C4-2B (cell line): ENCODE results near the gene NUDT12.

Source experiments
- H3K27ac ChIP-seq: fragments of 450-650 bp; 2 replicates; pipeline ENCODE4 v1.5.1; 2017
- ZFX ChIP-seq: fragments of 450-650 bp; IDR thresholded peaks from 2 replicates; pipeline ENCODE4 v1.6.1; 2017
- TF ChIP-seq, protein P1 (sequence below): fragments of 450-650 bp; conservative IDR thresholded peaks from 2 replicates; pipeline ENCODE4 v1.5.1; 2017; ENCODE audit warnings: mild to moderate bottlenecking

NUDT12 gene

GRCh38 chr5:103562453-103563157 lies at the start of gene NUDT12:
NUDT12 (minus strand) TSS chr5:103562789; CDS start chr5:103560248, 2,541 bp downstream.
- H3K27ac ChIP-seq = peak within 1 kb of the TSS; percentile 93
- TF ChIP-seq, protein P1, sequence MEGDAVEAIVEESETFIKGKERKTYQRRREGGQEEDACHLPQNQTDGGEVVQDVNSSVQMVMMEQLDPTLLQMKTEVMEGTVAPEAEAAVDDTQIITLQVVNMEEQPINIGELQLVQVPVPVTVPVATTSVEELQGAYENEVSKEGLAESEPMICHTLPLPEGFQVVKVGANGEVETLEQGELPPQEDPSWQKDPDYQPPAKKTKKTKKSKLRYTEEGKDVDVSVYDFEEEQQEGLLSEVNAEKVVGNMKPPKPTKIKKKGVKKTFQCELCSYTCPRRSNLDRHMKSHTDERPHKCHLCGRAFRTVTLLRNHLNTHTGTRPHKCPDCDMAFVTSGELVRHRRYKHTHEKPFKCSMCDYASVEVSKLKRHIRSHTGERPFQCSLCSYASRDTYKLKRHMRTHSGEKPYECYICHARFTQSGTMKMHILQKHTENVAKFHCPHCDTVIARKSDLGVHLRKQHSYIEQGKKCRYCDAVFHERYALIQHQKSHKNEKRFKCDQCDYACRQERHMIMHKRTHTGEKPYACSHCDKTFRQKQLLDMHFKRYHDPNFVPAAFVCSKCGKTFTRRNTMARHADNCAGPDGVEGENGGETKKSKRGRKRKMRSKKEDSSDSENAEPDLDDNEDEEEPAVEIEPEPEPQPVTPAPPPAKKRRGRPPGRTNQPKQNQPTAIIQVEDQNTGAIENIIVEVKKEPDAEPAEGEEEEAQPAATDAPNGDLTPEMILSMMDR = no peak
- no peak for TF ChIP-seq ZFX

DNA sequence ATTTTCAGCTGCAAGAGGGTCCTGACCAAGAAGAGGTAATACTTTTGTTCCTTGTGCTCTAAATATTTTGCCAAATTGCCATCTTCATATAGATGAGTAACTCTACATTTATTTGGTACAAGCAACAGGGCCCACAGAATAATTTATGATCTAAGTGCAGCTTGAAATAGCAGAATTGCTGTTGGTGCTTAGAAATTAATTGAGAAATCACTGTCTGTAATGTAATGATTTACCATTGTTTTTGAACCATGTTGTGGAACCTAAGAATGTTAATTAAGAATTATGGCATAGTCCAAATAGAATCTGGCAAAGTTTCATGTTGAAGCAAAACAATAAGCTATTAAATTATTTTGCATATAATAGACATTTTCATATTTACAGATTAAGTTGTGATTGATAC lies 44.8 kb upstream of the NUDT12 start:
- TF ChIP-seq, protein P1 = no peak
- TF ChIP-seq ZFX = no peak
- no peak overlapping the region for H3K27ac ChIP-seq

DNA sequence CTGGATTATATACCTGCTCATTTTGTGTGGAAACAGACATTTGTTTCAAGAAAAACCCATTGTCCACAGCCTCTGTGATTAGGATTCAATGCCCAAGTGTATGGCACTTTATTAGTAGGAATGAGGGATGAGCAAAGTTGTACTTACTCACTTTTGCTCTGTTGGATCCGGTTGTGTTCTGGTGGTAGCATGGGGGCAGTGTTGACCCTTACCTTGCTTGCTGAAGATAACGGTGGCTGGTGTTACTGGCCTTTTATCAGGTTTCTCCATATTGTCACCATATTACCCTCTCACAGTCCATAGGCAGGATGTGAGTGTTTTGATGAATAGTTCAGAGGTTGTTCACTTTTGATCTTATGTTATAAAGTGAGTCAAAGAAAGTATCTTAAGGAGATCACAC lies 42.7 kb upstream of the NUDT12 start:
- no peak overlapping the region for H3K27ac ChIP-seq
- TF ChIP-seq, protein P1 = no peak
- TF ChIP-seq ZFX = no peak

GRCh38 chr5:103602438-103602837 lies 39.8 kb upstream of the NUDT12 start:
- H3K27ac ChIP-seq = no peak overlapping the region
- no peak for TF ChIP-seq ZFX
- TF ChIP-seq, protein P1 = no peak

GRCh38 chr5:103601314-103601713 lies 38.7 kb upstream of the NUDT12 start:
- TF ChIP-seq, protein P1 = no peak
- TF ChIP-seq ZFX = no peak
- H3K27ac ChIP-seq = no peak overlapping the region

GRCh38 chr5:103600086-103600485 lies 37.5 kb upstream of the NUDT12 start:
- TF ChIP-seq, protein P1 = no peak
- no peak for TF ChIP-seq ZFX
- H3K27ac ChIP-seq = no peak overlapping the region

DNA sequence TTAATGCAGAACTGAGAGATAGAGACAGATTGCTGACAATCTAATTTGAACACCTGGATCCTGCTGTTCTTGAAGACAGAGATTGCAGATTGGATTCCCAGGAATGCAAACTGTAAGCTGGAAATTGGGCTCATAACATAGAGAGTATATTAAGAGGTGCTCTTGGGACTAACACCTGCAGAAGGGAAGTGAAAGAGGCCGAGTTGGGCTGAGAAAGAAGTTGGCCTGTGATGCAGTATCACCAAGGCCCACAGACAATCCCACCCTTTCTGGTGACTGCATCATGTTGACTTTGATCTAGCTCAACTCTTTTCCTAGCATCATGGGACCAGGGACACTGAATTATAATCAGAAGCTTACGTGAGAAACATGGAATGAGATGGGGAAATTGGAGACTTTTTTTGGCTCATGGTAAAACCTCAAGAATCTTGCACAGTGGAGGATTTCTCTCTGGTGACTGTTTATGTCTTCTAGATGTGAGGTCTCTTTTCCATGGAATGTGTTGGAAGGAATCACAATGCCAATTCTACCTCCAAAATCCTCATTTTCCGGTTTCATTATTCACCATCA lies 36.5 kb upstream of the NUDT12 start:
- H3K27ac ChIP-seq = no peak overlapping the region
- TF ChIP-seq, protein P1 = no peak
- TF ChIP-seq ZFX = no peak
